ENCODE results near the gene DOCK7. TPM values are rescaled to one million over a fixed set of nuclear protein-coding genes. Genes with fewer than 3 reads are reported as not detected.

DOCK7 gene
- total RNA-seq, 1 experiment from 2014 or later = 43.6 TPM

- Histone ChIP-seq H3K9me3 (no peaks in the 10 kb centered on the region), H3K27me3 (replicated peaks; ENCODE audit: control insufficient read depth, insufficient read depth, low read length) (no peaks in the 10 kb centered on the region), H3K4me3 (ENCODE audit: low read depth, low read length) (no peak overlapping the region), H3K4me1 (no peaks in the 10 kb centered on the region), H3K36me3 (ENCODE audit: control insufficient read depth, insufficient read depth, low read length) (no peaks in the 10 kb centered on the region)
- Mint-ChIP-seq H3K4me1 (ENCODE audit: low read depth, unreplicated experiment) (no peaks in the 10 kb centered on the region), H3K36me3 (ENCODE audit: insufficient read depth, unreplicated experiment) (no peaks in the 10 kb centered on the region), H3K27me3 (ENCODE audit: insufficient read depth, unreplicated experiment) (no peaks in the 10 kb centered on the region), H3K4me3 (ENCODE audit: unreplicated experiment) (no peak overlapping the region), H3K9me3 (ENCODE audit: unreplicated experiment) (no peaks in the 10 kb centered on the region), H3K27ac (ENCODE audit: unreplicated experiment) (no peak overlapping the region)
- DNase-seq = no peak
- CTCF ChIA-PET = no interaction called here
- no peak for TF ChIP-seq CTCF (IDR thresholded peaks at IDR 0.05; ENCODE audit: insufficient read depth in 1 of 2, low read depth in 1 of 2, low read length in 1 of 2, severe bottlenecking in 1 of 2, unreplicated experiment in 1 of 2)
- BruUV-seq (replicated peaks) = no TSS peak
- intact Hi-C loops (cut with micrococcal nuclease; ENCODE audit: unreplicated experiment) = no loop called here
- POLR2A ChIA-PET = no interaction called here
These were observed 35.8 kb downstream of the DOCK7 start for GRCh38 chr1:62652387-62652786.

DNA sequence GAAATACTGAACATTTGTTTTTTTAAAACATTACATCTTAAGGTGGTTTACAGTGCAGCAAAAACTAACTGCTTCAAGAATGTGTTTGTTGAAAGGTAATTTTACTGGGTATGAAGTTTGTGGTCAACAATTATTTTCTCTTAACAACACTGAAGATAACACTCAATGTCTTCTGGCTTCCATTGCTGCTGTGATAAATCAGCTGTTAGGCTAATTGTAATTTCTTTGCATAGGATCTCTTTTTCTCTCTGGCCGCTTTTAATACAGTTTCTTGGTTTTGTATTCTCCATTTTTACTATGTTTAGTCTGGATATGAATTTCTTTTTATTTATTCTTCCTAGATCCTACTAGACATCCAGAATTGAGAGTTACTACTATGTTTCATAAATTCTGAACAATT, 44.9 kb downstream of the DOCK7 start:
- no peak overlapping the region for H3K4me3 Mint-ChIP-seq (ENCODE audit: unreplicated experiment)
- no peaks in the 10 kb centered on the region for H3K27me3 Mint-ChIP-seq (ENCODE audit: insufficient read depth, unreplicated experiment)
- Histone ChIP-seq H3K36me3 (ENCODE audit: control insufficient read depth, insufficient read depth, low read length) (no peaks in the 10 kb centered on the region), H3K9me3 (no peaks in the 10 kb centered on the region), H3K27me3 (replicated peaks; ENCODE audit: control insufficient read depth, insufficient read depth, low read length) (no peaks in the 10 kb centered on the region), H3K4me3 (ENCODE audit: low read depth, low read length) (no peak overlapping the region), H3K4me1 (no peaks in the 10 kb centered on the region)
- BruUV-seq (replicated peaks) = TSS peak; percentile 7
- POLR2A ChIA-PET = no interaction called here
- H3K36me3 Mint-ChIP-seq (ENCODE audit: insufficient read depth, unreplicated experiment) = peaks cover 15% of the 10 kb centered on the region
- TF ChIP-seq CTCF (IDR thresholded peaks at IDR 0.05; ENCODE audit: insufficient read depth in 1 of 2, low read depth in 1 of 2, low read length in 1 of 2, severe bottlenecking in 1 of 2, unreplicated experiment in 1 of 2) = no peak
- intact Hi-C loops (cut with micrococcal nuclease; ENCODE audit: unreplicated experiment) = no loop called here
- H3K27ac Mint-ChIP-seq (ENCODE audit: unreplicated experiment) = no peak overlapping the region
- H3K9me3 Mint-ChIP-seq (ENCODE audit: unreplicated experiment) = no peaks in the 10 kb centered on the region
- CTCF ChIA-PET = no interaction called here
- H3K4me1 Mint-ChIP-seq (ENCODE audit: low read depth, unreplicated experiment) = no peaks in the 10 kb centered on the region
- DNase-seq = no peak

DNA sequence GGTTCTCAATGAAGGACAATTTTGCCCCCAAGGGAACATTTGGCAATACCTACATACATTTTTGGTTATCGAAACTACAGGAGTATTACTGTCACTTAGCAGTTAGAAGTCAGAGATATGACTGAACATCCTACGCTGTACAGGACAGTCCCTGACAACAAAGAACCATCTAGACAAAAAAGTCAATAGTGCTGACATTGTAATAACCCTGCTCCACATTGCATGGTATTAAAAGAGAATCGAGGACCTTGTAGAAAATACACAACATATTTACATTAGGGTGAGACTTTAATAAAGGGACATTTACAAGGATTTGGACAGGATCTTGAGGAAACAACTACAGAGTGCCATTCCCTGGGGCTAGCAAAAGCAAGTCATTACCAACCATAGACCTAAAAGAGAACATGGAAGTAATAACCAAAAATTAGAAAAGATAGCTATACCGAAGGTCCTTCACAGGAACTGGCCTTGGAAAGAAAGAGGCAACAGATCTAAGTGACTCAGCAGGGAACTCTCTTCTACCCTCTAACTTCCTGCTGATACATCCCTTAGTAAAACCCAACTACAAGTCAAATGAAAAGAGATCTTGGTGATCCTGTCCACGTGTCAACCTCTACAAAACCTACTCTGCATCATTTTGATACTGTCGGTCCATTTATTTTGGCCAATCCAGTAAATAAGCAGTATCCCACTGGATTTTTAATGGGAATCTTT, 50.6 kb downstream of the DOCK7 start:
- no peak for DNase-seq
- no TSS peak for BruUV-seq (replicated peaks)
- POLR2A ChIA-PET = no interaction called here
- no peaks in the 10 kb centered on the region for H3K27me3 ChIP-seq (replicated peaks; ENCODE audit: control insufficient read depth, insufficient read depth, low read length)
- H3K4me1 ChIP-seq = no peaks in the 10 kb centered on the region
- CTCF ChIA-PET = no interaction called here
- Mint-ChIP-seq H3K27me3 (ENCODE audit: insufficient read depth, unreplicated experiment) (no peaks in the 10 kb centered on the region), H3K4me1 (ENCODE audit: low read depth, unreplicated experiment) (no peaks in the 10 kb centered on the region), H3K4me3 (ENCODE audit: unreplicated experiment) (no peak overlapping the region), H3K36me3 (ENCODE audit: insufficient read depth, unreplicated experiment) (peaks cover 7% of the 10 kb centered on the region), H3K27ac (ENCODE audit: unreplicated experiment) (no peak overlapping the region), H3K9me3 (ENCODE audit: unreplicated experiment) (no peaks in the 10 kb centered on the region)
- no peak for TF ChIP-seq CTCF (IDR thresholded peaks at IDR 0.05; ENCODE audit: insufficient read depth in 1 of 2, low read depth in 1 of 2, low read length in 1 of 2, severe bottlenecking in 1 of 2, unreplicated experiment in 1 of 2)
- intact Hi-C loops (cut with micrococcal nuclease; ENCODE audit: unreplicated experiment) = no loop called here
- no peak overlapping the region for H3K4me3 ChIP-seq (ENCODE audit: low read depth, low read length)
- H3K9me3 ChIP-seq = no peaks in the 10 kb centered on the region
- no peaks in the 10 kb centered on the region for H3K36me3 ChIP-seq (ENCODE audit: control insufficient read depth, insufficient read depth, low read length)
